Cardiac muscle cell (in vitro differentiated cells and primary cell): ENCODE data around the gene SLC27A3. TPM values are rescaled to one million over a fixed set of nuclear protein-coding genes. Genes with fewer than 3 reads are reported as not detected.
A peak's percentile ranks its signal among the peaks of the same experiment; 100 is the strongest.

ENCODE experiments used
- DNase-seq, 2 donors: peaks; one replicate each; pipeline versions ENCODE4 v3.0.0 to v3.0.0-alpha.2; 2010 to 2017; ENCODE audit warnings: low read depth in 1 of 2, low spot score in 1 of 2
- H3K27ac ChIP-seq: fragments of 200-600 bp; sonication (generic); 2 replicates; pipeline ENCODE4 v1.5.1; 2016
- H3K27me3 ChIP-seq: fragments of 200-600 bp; sonication (generic); 2 replicates; pipeline ENCODE4 v1.6.0; 2016; ENCODE audit warnings: control low read depth
- H3K36me3 ChIP-seq: fragments of 200-600 bp; sonication (generic); 2 replicates; pipeline ENCODE4 v1.5.1; 2016; ENCODE audit warnings: control low read depth
- H3K4me1 ChIP-seq: fragments of 200-600 bp; sonication (generic); 2 replicates; pipeline ENCODE4 v1.8.1; 2017; ENCODE audit warnings: low read depth, mild to moderate bottlenecking, mixed run types
- H3K4me3 ChIP-seq: fragments of 200-600 bp; sonication (generic); 2 replicates; pipeline ENCODE4 v1.5.1; 2016; ENCODE audit warnings: mild to moderate bottlenecking
- H3K9me3 ChIP-seq: fragments of 200-600 bp; sonication (generic); 2 replicates; pipeline ENCODE4 v1.5.1; 2017; ENCODE audit warnings: low read depth, mild to moderate bottlenecking, control low read depth
- polyA plus RNA-seq: library from polyadenylated mRNA; unstranded; fragments of >200 nt; fragmentation: Nextera tagmentation; extraction: Ambion mirVana; gene quantifications from 2 replicates; pipeline ENCODE4 v1.2.1, GENCODE V29; 2016
- total RNA-seq: library from RNA; depleted of rRNA; stranded (reverse); fragments of >200 nt; gene quantifications from 2 replicates; pipeline ENCODE4 v1.2.3, GENCODE V29; 2016
- TF ChIP-seq, protein P1 (sequence below): IDR thresholded peaks from 2 replicates; pipeline ENCODE4 v1.5.1; 2012; ENCODE audit warnings: low read depth, mild to moderate bottlenecking, low read length

Gene SLC27A3
- total and polyA plus RNA-seq, 2 experiments from 2014 or later = 27.7 to 30.6 TPM

- DNase-seq = no peak
- TF ChIP-seq, protein P1, sequence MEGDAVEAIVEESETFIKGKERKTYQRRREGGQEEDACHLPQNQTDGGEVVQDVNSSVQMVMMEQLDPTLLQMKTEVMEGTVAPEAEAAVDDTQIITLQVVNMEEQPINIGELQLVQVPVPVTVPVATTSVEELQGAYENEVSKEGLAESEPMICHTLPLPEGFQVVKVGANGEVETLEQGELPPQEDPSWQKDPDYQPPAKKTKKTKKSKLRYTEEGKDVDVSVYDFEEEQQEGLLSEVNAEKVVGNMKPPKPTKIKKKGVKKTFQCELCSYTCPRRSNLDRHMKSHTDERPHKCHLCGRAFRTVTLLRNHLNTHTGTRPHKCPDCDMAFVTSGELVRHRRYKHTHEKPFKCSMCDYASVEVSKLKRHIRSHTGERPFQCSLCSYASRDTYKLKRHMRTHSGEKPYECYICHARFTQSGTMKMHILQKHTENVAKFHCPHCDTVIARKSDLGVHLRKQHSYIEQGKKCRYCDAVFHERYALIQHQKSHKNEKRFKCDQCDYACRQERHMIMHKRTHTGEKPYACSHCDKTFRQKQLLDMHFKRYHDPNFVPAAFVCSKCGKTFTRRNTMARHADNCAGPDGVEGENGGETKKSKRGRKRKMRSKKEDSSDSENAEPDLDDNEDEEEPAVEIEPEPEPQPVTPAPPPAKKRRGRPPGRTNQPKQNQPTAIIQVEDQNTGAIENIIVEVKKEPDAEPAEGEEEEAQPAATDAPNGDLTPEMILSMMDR = no peak
- H3K9me3 ChIP-seq = no peaks in the 10 kb centered on the region
- H3K4me3 ChIP-seq = no peak overlapping the region
- H3K27ac ChIP-seq = no peak overlapping the region
- no peaks in the 10 kb centered on the region for H3K27me3 ChIP-seq
- peaks cover 58% of the 10 kb centered on the region for H3K36me3 ChIP-seq
- no peaks in the 10 kb centered on the region for H3K4me1 ChIP-seq
Measured at GRCh38 chr1:153746174-153746573, 29.0 kb upstream of the SLC27A3 start.

DNA sequence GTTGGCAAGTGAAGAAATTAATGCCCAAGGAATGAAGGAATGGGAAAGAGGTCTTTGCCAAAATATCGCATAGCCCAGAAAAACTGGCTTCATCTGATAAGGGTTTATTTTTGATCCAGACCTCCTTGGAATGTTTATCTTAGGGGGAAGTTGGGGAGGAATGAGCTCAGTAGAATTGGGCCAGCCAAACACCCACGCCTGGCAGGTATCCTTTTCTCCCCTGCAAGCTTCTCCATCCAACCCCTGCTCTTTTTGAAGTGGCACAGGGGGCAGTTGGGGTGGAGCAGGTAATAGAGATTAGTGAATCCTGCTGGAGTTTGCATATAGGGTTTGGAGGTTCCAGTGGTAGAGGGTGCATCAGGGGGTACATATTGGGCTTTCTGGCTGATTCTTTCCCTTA is 26.3 kb upstream of the SLC27A3 start:
- H3K27me3 ChIP-seq = no peaks in the 10 kb centered on the region
- H3K4me3 ChIP-seq = no peak overlapping the region
- TF ChIP-seq, protein P1 = no peak
- H3K27ac ChIP-seq = no peak overlapping the region
- H3K36me3 ChIP-seq = peaks cover 60% of the 10 kb centered on the region
- H3K4me1 ChIP-seq = no peaks in the 10 kb centered on the region
- no peaks in the 10 kb centered on the region for H3K9me3 ChIP-seq
- DNase-seq = no peak

DNA sequence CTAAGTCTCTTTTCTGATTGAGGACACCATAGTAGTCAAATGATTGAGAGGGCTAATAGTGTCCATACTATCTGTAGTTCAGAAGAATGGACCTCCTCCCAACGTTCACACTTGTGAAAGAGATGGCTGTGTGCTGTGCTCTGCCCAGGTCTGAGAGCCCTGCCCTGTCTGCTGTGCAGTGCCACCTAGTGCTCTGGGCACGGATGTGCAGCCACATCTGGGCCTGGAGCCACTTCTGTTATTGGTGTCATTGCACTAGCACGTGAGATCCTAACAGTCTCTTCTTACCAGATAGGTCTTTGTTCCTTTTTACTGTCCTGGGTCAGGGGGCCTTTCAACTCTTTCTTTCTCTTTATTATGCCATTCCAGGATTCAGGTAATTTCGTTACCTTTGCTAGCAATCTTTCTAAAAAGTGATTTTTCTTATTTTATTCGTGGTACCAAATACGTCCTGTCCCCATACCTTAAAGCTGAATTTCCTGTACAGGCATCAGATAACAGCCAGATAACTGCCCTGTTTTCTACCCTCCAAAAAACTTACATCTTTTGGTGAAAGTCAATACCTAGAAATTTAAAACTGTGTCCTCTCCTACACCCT is 25.7 kb upstream of the SLC27A3 start:
- H3K4me3 ChIP-seq = no peak overlapping the region
- no peaks in the 10 kb centered on the region for H3K9me3 ChIP-seq
- H3K27ac ChIP-seq = no peak overlapping the region
- peak; percentile 85 to 89 for DNase-seq
- H3K4me1 ChIP-seq = no peaks in the 10 kb centered on the region
- TF ChIP-seq, protein P1 = peak; percentile 97
- H3K27me3 ChIP-seq = no peaks in the 10 kb centered on the region
- peaks cover 56% of the 10 kb centered on the region for H3K36me3 ChIP-seq

- Histone ChIP-seq H3K9me3 (no peaks in the 10 kb centered on the region), H3K27me3 (no peaks in the 10 kb centered on the region), H3K27ac (no peak overlapping the region), H3K4me3 (no peak overlapping the region), H3K4me1 (no peaks in the 10 kb centered on the region), H3K36me3 (peaks cover 59% of the 10 kb centered on the region)
- peak in 1 of 2 donors; percentile 48 for DNase-seq
- TF ChIP-seq, protein P1 = peak; percentile 33
Measured at GRCh38 chr1:153750026-153750995, 24.9 kb upstream of the SLC27A3 start.

- DNase-seq = no peak
- Histone ChIP-seq H3K27ac (no peak overlapping the region), H3K36me3 (peaks cover 58% of the 10 kb centered on the region)
Measured at GRCh38 chr1:153752072-153752471, 23.1 kb upstream of the SLC27A3 start.

More at GRCh38 chr1:153752072-153752471, 23.1 kb upstream of the SLC27A3 start:
- H3K9me3 ChIP-seq = no peaks in the 10 kb centered on the region
- H3K27me3 ChIP-seq = no peaks in the 10 kb centered on the region
- H3K4me3 ChIP-seq = no peak overlapping the region
- no peaks in the 10 kb centered on the region for H3K4me1 ChIP-seq
- TF ChIP-seq, protein P1 = no peak
